Measurements from ENCODE around the gene IPO4.

DNA sequence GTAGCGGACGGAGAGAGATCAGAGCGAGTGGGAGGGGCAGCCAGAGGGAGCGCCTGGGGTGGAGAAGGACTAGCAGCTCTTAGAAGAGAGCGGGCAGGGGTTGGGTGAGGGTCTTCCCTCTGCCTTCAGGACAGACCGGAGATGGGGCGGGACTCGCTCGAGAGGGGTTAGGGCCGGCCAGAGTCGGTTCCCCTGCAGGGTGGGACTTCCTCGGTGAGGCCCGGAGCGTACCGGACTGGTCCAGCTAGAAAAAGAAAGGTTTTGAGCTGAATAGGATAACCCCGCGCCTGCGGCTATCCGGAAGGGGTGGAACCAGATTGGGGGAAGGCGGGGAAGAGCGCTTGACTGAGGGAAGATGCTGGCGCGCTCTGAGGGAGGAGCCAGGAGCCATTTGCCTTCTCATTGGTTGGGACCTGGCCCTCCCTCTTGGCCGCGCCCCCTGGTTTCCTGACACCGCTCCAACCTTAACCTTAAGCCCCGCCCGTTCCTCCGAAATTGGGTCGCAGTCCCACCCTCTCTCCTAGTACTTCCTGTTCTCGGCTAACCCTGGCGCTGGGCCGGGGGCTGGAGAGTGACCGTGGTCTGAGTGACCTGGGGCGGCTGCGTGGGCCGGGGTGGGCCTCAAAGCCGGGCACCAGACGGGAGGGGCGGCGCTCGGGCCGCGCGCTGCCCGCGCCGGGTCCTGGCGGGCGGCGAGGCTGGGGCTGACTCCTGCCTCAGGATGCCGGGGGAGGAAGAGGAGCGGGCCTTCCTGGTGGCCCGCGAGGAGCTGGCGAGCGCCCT, 41.4 kb downstream of the IPO4 start, which contains the start of gene RNF31:
- TF ChIP-seq, protein P1, sequence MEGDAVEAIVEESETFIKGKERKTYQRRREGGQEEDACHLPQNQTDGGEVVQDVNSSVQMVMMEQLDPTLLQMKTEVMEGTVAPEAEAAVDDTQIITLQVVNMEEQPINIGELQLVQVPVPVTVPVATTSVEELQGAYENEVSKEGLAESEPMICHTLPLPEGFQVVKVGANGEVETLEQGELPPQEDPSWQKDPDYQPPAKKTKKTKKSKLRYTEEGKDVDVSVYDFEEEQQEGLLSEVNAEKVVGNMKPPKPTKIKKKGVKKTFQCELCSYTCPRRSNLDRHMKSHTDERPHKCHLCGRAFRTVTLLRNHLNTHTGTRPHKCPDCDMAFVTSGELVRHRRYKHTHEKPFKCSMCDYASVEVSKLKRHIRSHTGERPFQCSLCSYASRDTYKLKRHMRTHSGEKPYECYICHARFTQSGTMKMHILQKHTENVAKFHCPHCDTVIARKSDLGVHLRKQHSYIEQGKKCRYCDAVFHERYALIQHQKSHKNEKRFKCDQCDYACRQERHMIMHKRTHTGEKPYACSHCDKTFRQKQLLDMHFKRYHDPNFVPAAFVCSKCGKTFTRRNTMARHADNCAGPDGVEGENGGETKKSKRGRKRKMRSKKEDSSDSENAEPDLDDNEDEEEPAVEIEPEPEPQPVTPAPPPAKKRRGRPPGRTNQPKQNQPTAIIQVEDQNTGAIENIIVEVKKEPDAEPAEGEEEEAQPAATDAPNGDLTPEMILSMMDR (IDR thresholded peaks at IDR 0.05): no peak
- no peak for TF ChIP-seq EP300 (IDR thresholded peaks at IDR 0.05)

Measured in ovary (tissue), 3 donors.